Middle frontal gyrus (tissue), 1 donor: ENCODE results near the gene RAB25.

ENCODE experiments used
- DNase-seq: peaks from one replicate; pipeline ENCODE4 v3.0.0-alpha.2; 2015; ENCODE audit warnings: low spot score; ENCODE audit errors: extremely low spot score

RAB25 gene

DNA sequence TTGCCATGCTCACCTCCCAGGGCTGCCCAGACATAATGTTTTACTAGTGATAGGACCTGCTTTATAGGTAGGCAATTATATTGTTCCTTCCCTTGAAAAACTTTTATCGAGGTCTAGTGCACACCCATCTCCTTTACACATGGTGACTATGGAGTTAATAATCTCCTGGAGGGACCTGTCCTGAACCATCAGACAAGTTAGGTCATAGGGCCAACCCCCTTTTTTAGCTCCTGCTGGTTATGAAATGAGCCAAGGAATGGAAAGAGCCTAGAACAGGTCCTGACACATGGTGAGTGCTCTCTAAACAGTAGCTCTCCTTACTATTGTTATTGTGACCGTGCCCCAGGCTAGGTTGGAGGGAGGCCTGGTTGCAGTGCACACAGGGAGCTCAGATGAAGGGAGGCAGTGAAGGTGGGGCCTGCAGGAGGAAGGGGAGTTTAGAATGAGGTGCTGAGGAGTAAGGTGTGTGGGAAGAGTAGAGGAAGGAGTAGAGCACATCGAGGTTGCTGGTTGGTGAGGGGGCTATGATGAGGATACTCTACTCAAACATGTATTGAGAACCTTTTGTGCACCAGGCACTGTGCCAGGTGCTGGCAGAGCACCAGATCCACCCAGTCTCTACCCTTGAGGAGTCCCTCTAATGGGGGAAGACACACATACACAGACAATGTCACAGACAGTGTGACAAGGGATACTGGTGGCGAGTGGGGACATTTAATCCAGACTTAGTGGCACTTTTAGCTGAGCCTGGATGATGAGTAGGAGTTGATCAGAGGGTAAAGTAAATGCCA is 39.4 kb downstream of the RAB25 start:
- DNase-seq, result no peak

DNA sequence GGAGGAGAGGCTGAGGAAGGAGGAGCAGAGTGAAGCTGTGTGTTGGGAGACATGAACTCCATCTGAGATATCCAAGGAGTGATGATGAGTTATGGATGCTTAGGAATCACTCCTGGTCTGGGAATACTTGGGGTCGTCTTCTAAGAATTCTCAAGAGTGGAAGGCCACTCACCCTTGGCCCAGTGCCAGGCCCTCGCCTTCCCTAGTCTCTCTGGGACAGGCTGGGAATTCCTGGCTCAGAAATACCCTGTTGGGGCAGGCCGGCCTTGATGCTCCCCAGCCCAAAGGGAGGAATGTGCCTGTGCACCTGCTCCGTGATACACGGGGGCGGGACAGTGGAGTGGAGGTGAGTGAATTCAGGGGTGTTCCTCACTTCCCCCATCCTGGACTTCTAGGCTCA is 40.9 kb downstream of the RAB25 start:
- no peak for DNase-seq

DNA sequence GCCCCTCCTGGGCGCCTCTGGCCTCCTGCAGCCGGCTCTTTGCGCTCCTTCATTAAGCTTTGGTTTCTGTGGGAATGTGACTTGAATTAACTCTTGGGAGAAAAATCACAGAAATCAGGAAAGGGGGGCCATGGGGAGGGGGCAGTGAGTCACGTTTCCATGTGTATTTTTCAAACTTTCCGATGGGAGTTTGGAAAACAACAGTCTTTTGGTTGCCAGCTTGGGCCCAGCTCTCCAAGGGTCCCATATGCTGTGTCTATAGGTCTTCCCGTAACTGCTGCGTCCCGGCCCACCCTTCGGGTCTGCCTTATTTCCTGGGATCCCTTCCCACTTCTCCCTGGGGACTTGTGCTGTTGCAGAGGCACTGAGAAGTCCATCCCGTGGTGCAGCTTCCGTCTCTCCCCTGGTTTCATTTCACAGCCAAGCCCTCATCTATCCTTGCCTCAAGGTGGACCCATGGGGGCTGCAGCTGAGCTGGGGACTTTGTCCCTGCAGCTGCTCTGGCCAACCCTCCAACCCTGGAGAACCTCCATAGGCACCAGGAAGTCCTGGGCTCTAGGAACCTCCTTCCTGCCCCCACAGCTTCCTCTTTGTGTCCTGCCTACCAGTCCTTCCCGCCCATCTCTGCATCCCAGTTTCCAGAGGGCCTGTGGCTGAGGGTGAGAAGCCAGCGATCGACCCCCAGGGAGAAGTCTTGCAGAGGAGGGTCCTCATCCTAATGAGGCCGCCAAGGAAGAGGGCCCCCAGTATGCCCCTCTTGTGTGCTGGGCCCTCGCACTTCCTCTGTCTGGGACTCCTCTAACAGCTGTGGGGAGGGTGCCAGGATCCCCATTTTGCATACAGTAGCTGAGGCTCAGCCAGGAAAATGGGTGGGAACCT is 41.9 kb downstream of the RAB25 start:
- DNase-seq, result no peak

DNA sequence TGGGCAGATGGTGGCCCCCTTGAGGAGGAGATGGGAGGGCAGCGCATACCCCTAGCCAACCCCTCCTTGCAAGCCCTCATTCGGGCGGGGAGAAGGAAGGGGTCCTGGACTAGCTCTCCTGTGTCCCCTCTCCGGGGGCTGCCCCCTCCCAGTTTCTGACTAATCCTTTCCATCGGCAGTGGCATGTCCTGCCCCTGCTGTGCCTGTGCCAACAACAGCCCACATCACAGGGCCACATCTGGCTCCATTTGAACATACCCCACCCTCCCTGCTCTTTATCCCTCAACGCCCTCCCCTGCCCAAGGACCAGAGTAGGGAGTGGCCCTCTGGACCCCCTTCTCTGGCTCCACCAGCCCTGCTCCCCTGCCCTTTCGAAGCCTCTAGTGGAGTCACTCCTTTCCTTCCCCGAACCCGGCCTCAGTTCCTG is 42.6 kb downstream of the RAB25 start:
- no peak for DNase-seq

DNA sequence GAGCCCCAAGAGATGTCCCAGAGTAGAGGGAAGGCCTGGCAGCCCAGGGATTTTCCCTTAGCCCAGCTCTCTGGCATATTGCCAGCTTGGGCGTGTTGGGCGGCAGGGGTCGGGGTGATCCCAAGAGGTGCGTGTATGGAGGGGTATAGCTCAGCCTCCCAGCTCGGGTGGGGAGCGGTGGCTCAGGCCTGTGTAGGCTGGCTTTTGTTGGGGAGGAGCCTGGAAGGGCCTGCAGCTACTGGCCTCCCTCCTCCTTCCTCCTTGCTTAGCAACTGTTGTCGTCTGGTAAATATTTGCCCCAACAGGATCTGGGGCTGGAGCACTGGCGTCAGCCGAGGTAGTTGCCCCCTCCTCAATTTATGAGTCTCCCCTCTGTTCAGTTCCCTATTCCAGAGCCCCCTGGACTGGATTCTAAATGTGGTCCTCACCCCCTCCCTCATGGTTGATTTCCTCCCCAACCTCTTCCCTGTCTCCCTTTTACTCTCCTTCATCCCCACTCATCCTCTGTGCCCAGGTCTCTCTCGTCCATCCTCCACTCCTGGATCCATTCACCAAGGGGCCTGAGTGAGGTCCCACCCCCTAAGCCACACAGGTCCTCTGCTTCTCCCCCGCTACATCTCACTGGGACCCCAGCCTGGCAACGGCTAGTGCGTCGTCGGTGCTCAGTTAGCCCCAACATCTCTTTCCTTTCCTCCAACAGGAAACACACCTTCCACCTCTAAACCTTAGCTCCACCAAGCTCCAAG is 43.3 kb downstream of the RAB25 start:
- no peak for DNase-seq

DNA sequence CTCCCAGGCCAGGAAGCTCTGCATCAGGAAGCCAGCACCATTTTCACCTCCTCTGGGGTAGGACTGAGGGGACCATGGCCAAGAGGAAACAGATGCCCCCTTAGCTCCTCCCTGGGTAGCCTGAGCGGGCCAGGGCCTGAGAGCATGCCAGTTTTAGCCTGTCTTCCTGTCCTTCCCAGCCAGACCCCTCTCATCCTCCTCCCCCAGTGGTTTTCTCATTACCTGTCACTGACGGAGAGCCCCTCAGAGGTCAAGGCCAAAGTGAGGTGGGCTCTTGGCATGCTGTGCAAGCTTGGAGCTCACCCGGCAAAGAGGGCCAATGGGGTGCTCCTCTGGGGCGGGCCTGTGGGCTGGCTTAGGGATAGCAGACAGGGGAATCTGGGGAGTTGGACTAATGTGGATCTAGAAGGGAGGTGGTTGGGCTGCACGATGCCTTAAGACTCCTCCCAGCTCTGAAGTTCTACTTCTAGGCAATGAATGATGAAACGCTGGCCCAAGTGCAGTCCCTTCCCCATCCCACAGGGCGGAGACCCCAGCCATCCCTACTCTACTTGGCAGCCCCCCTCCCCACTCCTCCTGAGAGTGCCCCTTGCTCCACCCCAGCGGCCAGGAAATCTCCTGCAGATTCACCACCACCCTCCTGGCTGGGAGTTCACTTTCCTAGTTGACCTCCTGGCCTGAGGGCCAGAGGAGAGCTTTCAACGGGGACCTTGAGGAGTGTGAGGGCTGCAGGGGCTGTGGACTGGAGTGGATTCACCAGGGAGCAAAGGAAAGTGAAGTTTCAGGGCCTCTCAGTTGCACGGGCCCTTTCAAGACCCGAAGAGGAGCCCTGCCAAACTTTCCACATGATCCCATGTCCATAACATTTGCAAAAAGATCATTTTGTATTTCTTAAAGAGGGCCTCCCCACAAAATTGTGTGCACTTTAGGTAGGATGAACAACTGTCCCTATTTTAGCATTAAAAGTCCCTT is 44.2 kb downstream of the RAB25 start:
- no peak for DNase-seq

DNA sequence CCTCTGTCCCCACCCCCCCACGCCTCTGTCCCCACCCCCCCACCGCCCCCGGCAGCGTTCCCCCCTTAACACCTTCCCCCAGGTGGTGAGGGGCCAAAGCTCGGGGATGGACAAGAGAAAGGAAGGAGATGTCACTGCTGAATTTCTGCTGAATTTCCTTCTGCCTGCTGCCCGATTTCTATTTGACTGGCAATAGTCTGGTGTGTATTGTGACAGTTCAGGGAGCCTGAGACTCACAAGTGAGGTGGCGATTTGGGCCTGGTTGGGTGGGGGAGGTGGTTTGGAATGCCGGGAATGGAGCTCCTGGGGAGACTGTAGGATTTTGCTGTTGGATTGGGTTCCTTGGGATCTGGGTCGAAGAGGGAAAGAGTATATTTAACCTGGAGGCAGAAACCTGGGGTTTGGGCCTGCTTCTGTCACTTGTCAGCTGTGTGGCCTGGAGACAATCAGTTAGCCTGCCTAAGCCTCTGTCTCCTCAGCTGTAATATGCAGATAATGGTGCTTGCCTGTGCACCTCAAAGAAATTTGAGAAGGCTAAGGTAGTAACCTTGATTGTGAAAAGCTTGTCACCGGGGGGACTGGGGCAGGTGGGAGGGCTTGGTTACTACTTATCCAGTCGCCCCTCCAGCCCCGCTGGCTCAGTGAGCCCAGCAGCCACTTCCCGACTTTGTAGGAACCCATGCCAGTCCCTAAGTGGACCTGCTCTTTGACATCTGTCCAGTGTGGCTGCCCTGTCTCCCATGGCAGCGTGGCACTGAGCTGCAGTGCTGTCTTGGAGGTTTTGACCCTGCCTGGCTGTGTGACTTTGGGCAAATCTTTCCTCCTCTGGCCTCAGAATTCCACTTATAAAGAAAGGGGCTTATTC is 45.9 kb downstream of the RAB25 start:
- no peak for DNase-seq

DNA sequence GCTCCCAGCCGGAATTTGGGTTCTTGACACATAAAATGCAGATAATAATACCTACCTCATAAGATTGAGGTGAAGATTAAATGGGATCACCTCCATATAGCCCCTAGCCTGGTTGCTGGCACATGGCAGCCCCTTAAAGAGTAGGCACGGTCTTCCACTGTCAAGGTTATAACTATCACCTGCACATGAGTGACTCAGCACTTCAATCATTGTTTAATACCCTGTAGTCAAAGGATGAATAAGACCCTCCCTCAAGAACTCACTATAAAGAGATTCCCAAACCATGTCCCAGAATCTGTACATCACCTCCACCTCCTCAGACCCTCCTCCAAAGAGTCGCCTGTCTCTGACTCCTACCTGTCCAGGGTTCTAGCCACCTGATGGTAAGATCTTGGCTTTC is 47.1 kb downstream of the RAB25 start:
- no peak for DNase-seq

DNA sequence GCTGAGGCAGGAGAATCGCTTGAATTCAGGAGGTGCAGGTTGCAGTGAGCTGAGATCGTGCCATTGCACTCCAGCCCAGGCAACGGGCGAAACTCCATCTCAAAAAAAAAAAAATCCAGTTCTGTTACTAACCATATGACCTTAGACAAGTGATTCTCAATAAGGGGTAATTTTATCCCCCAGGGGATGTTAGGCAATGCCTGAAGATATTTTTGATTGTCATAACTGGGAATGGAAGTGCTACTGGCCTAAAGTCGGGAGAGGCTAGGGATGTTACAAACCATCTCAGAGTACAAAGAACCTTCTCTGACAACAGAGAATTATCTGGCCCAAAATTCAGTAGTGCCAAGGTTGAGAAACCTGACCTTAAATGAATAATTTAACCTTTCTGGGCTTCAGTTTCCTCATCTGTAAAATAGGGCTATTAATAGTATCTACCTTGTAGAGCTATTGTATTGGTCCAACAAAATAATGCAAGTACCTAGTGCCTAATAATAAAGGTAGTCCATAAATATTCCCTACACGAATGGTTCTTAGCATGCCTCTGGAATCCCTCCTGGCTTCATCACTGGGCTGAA is 47.8 kb downstream of the RAB25 start:
- DNase-seq, result no peak

DNA sequence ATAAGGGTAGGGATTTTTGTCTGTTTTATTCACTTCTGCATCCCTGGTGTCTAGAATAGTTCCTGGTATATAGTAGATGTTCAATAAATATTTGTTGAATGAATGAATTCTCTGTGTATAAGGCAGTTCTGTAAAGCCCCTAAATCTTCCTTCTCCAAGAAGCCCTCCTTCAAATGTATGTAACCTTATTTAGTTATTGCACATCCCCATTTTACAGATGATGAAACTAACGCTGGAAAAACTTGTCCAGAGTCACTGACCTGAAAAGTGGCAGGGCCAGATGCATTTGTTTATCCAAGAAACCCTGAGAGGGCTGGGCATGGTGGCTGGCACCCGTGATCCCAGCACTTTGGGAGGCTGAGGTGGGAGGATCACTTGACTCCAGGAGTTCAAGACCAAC is 49.3 kb downstream of the RAB25 start:
- DNase-seq, result no peak

DNA sequence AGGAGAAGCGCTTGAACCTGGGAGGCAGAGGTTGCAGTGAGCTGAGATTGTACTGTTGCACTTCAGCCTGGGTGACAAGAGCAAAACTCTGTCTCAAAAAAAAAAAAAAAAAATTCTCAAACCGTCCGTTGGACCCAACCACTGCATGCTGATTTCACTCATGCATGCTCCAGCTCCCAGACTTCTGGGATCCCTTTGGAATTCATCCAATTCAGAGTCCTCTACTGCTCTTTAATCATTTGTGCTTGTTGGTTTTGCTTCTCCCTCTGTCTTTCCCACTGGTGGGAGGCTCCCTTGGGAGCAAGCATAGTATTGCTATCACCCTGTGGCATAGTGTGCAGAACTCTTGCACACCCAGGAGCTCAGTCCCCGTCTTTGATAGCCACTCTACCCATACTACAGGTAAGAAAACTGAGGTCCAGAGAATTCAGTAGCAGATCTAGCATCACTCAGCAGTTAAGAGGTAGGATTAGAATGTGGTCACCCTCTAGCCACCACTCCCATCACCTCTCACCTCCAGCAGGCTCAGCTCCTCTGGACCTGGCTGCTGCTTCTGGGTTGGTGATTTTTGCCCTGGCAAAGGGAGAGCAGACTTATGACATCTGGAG is 50.5 kb downstream of the RAB25 start:
- no peak for DNase-seq

DNA sequence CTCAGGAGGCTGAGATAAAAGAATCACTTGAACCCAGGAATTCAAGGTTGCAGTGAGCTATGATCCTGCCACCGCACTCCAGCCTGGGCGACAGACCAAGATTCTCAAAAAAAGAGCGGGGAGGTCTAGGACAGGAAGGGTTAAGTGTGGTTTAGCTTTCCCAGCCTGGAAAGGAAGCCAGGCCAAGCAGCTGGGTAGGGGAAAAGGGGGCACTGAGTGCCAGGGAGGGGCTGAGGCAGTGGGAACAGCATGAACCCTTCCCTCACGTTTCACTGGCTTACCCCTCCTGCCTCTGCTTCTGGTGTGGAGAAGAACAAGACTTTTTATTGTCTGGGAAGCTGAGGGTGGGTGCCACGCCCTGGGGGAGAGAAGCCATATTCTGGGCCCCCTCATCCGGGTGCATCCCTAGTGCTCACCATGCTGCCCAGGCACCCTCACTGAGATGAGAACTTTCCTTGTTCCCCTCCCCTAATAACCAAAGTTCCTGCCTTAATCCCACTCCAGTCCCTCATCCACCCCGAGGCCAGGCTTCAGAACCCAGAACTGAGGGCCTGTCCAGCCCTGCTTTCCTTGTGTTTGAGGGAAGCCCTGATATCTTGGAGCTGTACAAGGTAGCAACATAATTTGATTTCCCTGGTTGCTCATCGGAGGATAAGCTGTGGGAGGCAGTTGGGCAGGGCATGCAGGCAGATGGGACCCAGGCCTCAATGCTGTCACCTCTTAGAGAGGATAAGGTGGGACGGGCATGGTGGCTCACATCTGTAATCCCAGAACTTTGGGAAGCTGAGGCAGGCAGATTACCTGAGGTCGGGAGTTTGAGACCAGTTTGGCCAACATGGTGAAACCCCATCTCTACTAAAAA is 51.5 kb downstream of the RAB25 start:
- DNase-seq, result no peak

DNA sequence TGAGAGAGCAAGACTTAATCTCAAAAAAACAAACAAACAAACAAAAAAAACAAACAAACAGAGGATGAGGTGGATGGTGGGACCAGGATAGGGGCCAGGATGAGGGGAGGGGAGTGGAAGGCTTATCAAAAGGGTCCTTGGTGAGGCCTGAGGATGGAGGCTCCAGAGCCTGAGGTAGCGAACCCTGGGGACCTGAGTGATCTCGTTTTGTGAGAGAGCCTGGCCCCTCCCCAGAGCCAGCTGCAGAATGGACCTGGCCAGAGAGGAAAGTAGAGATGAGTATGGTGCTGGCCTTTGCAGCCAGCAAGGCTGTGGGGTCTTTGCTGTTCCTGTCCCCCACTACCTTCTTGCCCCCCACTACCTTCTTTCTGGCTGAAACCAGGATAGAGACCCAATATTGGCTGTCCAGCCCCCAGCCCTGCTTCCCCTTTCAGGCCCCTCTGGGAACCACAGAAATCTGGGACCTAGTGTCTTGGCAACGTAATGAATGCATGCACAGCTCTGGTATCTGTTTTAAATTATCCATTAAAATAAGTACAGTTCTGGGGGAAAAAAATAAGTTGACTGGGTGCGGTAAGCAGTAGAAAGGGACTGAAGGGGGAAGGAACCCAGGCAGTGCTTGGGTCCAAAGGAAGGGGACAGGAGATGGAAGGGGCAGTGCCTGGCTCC is 52.5 kb downstream of the RAB25 start:
- DNase-seq, result no peak

DNA sequence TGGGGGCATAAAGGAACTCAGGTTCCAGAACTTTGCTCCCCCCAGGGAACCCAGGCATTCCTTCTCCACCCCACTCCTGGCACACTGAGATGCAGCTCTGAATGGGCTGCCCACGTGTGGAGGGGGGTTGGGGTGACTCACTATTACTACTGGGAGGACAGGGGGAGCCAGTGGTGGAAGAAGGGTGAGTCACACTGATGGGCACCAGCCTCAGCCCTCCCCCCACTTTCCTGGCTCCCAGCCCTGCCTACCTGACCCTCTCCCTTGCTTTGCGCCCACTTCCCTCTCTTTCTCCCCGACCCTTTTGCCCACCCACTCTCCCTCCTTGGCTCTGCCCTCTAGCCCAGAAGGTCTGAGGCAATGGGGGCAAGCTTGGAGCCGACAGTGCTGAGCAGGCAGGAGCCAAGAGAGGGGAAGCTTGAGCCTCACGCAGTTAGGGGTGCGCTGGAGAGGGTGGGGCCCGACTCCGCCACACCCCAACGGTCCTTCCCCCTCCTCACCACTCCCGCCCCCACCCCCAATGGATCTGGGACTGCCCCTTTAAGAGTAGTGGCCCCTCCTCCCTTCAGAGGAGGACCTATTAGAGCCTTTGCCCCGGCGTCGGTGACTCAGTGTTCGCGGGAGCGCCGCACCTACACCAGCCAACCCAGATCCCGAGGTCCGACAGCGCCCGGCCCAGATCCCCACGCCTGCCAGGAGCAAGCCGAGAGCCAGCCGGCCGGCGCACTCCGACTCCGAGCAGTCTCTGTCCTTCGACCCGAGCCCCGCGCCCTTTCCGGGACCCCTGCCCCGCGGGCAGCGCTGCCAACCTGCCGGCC is 53.4 kb downstream of the RAB25 start, which contains the start of gene LMNA:
Gene LMNA (plus strand): TSS at position 611 of the 818 bp plus-strand sequence. CDS start 208 bp downstream, outside the sequence.
- DNase-seq, result peak; percentile 57

DNA sequence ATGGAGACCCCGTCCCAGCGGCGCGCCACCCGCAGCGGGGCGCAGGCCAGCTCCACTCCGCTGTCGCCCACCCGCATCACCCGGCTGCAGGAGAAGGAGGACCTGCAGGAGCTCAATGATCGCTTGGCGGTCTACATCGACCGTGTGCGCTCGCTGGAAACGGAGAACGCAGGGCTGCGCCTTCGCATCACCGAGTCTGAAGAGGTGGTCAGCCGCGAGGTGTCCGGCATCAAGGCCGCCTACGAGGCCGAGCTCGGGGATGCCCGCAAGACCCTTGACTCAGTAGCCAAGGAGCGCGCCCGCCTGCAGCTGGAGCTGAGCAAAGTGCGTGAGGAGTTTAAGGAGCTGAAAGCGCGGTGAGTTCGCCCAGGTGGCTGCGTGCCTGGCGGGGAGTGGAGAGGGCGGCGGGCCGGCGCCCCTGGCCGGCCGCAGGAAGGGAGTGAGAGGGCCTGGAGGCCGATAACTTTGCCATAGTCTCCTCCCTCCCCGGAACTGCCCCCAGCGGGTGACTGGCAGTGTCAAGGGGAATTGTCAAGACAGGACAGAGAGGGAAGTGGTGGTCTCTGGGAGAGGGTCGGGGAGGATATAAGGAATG is 54.1 kb downstream of the RAB25 start:
- DNase-seq, result no peak
